ENCODE data around the gene KCTD11. TPM values are rescaled to one million over a fixed set of nuclear protein-coding genes. Genes with fewer than 3 reads are reported as not detected.

KCTD11 gene
- total RNA-seq, 1 experiment from 2014 or later, result 1.7 TPM

- no peaks in the 10 kb centered on the region for H3K27me3 ChIP-seq
- peak; percentile 78 for DNase-seq
- H3K36me3 ChIP-seq, result peaks cover 36% of the 10 kb centered on the region
- peaks cover 4% of the 10 kb centered on the region; the same call in 1 of the 2 replicates for H3K4me1 ChIP-seq
- H3K4me3 ChIP-seq, result peak within 1 kb of the TSS; percentile 71
- peak within 1 kb of the TSS; percentile 66 for H3K27ac ChIP-seq
- no peaks in the 10 kb centered on the region for H3K9me3 ChIP-seq (replicated peaks)
Measured at GRCh38 chr17:7314719-7315569, 37.0 kb upstream of the KCTD11 start, which contains the start of gene GPS2. Gene GPS2 (minus strand): TSS chr17:7315360. CDS start chr17:7315052, 308 bp downstream.

- peaks cover 28% of the 10 kb centered on the region for H3K36me3 ChIP-seq
- peak overlapping the region; percentile 66 for H3K27ac ChIP-seq
- H3K4me3 ChIP-seq, result peak overlapping the region; percentile 71
- H3K9me3 ChIP-seq (replicated peaks), result no peaks in the 10 kb centered on the region
- no peak for DNase-seq
- H3K27me3 ChIP-seq, result no peaks in the 10 kb centered on the region
- H3K4me1 ChIP-seq, result peaks cover 4% of the 10 kb centered on the region; the same call in 1 of the 2 replicates
Measured at GRCh38 chr17:7315570-7316235, 36.3 kb upstream of the KCTD11 start.

- Histone ChIP-seq H3K36me3 (peaks cover 16% of the 10 kb centered on the region), H3K9me3 (replicated peaks) (no peaks in the 10 kb centered on the region), H3K4me3 (no peak overlapping the region), H3K27ac (no peak overlapping the region), H3K4me1 (peaks cover 4% of the 10 kb centered on the region; the same call in 1 of the 2 replicates), H3K27me3 (no peaks in the 10 kb centered on the region)
- DNase-seq, result no peak
Measured at GRCh38 chr17:7317161-7317803, 34.7 kb upstream of the KCTD11 start.

GRCh38 chr17:7318121-7318860 is 33.7 kb upstream of the KCTD11 start:
- Histone ChIP-seq H3K9me3 (replicated peaks) (no peaks in the 10 kb centered on the region), H3K36me3 (peaks cover 6% of the 10 kb centered on the region), H3K27ac (no peak overlapping the region), H3K4me3 (no peak overlapping the region), H3K4me1 (peaks cover 4% of the 10 kb centered on the region; the same call in 1 of the 2 replicates), H3K27me3 (no peaks in the 10 kb centered on the region)
- no peak for DNase-seq

GRCh38 chr17:7321466-7321865 is 30.5 kb upstream of the KCTD11 start:
- Histone ChIP-seq H3K27me3 (no peaks in the 10 kb centered on the region), H3K4me3 (no peak overlapping the region), H3K36me3 (no peaks in the 10 kb centered on the region), H3K4me1 (no peaks in the 10 kb centered on the region), H3K27ac (no peak overlapping the region), H3K9me3 (replicated peaks) (no peaks in the 10 kb centered on the region)
- no peak for DNase-seq

- Histone ChIP-seq H3K4me3 (no peak overlapping the region), H3K36me3 (no peaks in the 10 kb centered on the region), H3K4me1 (no peaks in the 10 kb centered on the region), H3K27me3 (no peaks in the 10 kb centered on the region), H3K9me3 (replicated peaks) (no peaks in the 10 kb centered on the region), H3K27ac (no peak overlapping the region)
- no peak for DNase-seq
Measured at GRCh38 chr17:7322520-7323194, 29.3 kb upstream of the KCTD11 start.

GRCh38 chr17:7323731-7324437 is 28.1 kb upstream of the KCTD11 start:
- no peak overlapping the region for H3K4me3 ChIP-seq
- H3K36me3 ChIP-seq, result no peaks in the 10 kb centered on the region
- no peak for DNase-seq
- H3K27me3 ChIP-seq, result no peaks in the 10 kb centered on the region
- H3K9me3 ChIP-seq (replicated peaks), result no peaks in the 10 kb centered on the region
- no peak overlapping the region for H3K27ac ChIP-seq
- H3K4me1 ChIP-seq, result no peaks in the 10 kb centered on the region

- no peaks in the 10 kb centered on the region for H3K36me3 ChIP-seq
- H3K27me3 ChIP-seq, result no peaks in the 10 kb centered on the region
- H3K9me3 ChIP-seq (replicated peaks), result no peaks in the 10 kb centered on the region
Measured at GRCh38 chr17:7324438-7324779, 27.6 kb upstream of the KCTD11 start.

GRCh38 chr17:7325031-7325528 is 26.9 kb upstream of the KCTD11 start:
- H3K9me3 ChIP-seq (replicated peaks), result no peaks in the 10 kb centered on the region
- no peaks in the 10 kb centered on the region for H3K27me3 ChIP-seq
- H3K27ac ChIP-seq, result no peak overlapping the region
- no peaks in the 10 kb centered on the region for H3K36me3 ChIP-seq
- DNase-seq, result no peak
- H3K4me3 ChIP-seq, result no peak overlapping the region
- no peaks in the 10 kb centered on the region for H3K4me1 ChIP-seq

More at GRCh38 chr17:7324438-7324779, 27.6 kb upstream of the KCTD11 start:
- no peak overlapping the region for H3K27ac ChIP-seq
- H3K4me1 ChIP-seq, result no peaks in the 10 kb centered on the region
- H3K4me3 ChIP-seq, result no peak overlapping the region
- no peak for DNase-seq

- Histone ChIP-seq H3K9me3 (replicated peaks) (no peaks in the 10 kb centered on the region), H3K4me1 (peaks cover 2% of the 10 kb centered on the region; the same call in 1 of the 2 replicates), H3K27ac (no peak overlapping the region), H3K36me3 (no peaks in the 10 kb centered on the region), H3K27me3 (no peaks in the 10 kb centered on the region), H3K4me3 (no peak overlapping the region)
- no peak for DNase-seq
Measured at GRCh38 chr17:7326186-7326585, 25.8 kb upstream of the KCTD11 start.

GRCh38 chr17:7327056-7327455 is 24.9 kb upstream of the KCTD11 start:
- Histone ChIP-seq H3K4me1 (peaks cover 2% of the 10 kb centered on the region; the same call in 1 of the 2 replicates), H3K27ac (no peak overlapping the region), H3K27me3 (no peaks in the 10 kb centered on the region), H3K4me3 (no peak overlapping the region), H3K9me3 (replicated peaks) (no peaks in the 10 kb centered on the region), H3K36me3 (no peaks in the 10 kb centered on the region)
- no peak for DNase-seq

GRCh38 chr17:7327501-7327900 is 24.5 kb upstream of the KCTD11 start:
- H3K9me3 ChIP-seq (replicated peaks), result no peaks in the 10 kb centered on the region
- H3K4me3 ChIP-seq, result no peak overlapping the region
- DNase-seq, result no peak
- peaks cover 2% of the 10 kb centered on the region; the same call in 1 of the 2 replicates for H3K4me1 ChIP-seq
- no peak overlapping the region for H3K27ac ChIP-seq
- no peaks in the 10 kb centered on the region for H3K27me3 ChIP-seq
- no peaks in the 10 kb centered on the region for H3K36me3 ChIP-seq

GRCh38 chr17:7328009-7328408 is 24.0 kb upstream of the KCTD11 start:
- no peak for DNase-seq
- H3K36me3 ChIP-seq, result no peaks in the 10 kb centered on the region
- H3K9me3 ChIP-seq (replicated peaks), result no peaks in the 10 kb centered on the region
- H3K4me1 ChIP-seq, result peaks cover 2% of the 10 kb centered on the region; the same call in 1 of the 2 replicates
- no peak overlapping the region for H3K27ac ChIP-seq
- H3K4me3 ChIP-seq, result peak overlapping the region; percentile 69; the same call in 1 of the 2 replicates
- H3K27me3 ChIP-seq, result no peaks in the 10 kb centered on the region
